DMS53 treated with DMSO at 0.1 percent for 48 hours (cell line): ENCODE measurements around the gene ATP13A4.

Experiments used
- DNase-seq: peaks from one replicate; lab custom pipeline; 2025; ENCODE audit not compliant: unreplicated experiment; lab: John Stamatoyannopoulos, UW

The ATP13A4 gene

DNA sequence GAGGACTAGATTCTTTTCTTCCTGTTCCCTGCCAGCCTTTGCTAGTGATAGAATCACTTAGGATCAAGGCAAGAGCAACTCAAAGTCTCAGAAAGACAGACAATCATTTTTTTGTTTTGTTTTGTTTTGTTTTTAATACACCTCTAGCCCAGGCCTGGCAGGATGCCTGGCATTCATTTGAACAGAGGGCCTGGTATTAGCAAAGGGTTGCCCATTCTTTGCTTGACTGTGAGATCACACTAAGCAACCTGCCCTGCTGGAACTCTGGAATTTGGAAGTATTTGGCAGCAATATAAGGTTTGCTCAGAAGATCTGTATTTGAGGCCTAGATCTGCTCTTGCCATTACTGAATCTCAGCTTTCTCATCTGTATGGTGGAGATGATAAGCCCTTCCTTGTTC is 154.4 kb downstream of the ATP13A4 start:
- DNase-seq = no peak

DNA sequence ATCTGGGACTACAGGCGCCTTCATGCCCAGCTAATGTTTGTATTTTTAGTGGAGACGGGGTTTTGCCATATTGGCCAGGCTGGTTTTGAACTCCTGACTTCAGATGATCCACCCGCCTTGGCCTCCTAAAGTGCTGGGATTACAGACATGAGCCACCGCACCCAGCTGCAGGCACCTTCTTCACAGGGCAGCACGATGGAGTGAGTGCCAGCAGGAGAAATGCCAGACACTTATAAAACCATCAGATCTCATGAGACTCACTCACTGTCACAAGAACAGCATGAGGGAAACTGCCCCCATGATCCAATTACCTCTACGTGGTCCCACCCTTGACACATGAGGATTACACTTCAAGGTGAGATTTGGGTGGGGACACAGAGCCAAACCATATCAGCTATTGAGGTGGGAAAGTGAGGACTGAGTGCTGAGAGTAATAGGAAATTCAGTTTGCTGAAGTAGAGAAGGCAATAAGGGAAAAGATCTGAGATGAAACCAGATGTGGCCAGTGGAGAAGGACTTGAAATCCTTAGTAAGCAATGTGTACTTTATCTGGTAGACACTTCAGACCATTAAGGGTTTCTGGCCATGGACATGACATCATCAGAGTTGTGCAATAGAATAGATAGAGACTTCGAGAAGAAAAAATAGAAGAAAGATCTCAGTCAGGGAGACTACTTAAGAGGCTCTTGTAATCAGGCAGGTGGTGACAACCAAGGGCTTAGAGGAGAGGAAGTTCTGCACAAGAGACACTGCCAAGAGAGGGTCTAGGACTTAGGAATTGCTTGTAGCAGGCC is 158.0 kb downstream of the ATP13A4 start:
- no peak for DNase-seq

DNA sequence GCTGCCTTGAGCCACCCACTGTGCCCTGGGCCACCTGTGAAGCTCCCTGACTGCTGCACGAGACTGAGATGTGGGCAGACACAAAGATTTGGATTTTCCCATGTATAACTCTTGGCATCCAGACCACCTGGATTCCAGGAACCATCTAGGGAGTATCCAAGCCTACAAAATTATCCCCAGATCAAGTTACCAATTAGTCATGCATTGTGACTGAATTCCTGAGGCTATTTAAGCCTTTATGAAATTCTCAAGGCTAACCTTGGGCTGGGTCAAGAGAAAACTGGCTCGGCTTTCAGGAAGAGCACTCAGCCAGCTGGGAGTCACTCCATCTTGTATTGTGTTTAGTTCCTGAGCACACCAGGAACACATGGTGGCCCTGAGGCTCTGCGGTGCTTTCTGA is 162.8 kb downstream of the ATP13A4 start:
- DNase-seq = no peak

DNA sequence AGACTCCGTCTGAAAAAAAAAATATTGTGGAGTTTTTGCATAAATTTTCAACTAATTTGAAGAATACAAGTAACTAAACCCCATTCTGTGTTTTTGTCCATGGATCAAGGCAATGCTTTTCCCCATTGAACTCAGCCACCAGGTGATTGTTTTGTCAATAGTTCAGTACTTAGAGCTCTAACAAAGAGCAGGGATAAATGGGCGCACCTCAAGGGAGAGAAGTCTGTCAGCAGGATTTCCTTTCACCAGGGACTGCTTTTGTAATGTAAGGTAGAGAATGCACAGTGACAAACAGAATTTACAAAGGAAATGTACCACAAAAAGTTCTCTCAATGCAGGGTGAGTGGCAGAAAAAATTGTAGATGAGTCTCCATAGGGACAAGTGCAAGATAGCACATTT is 165.4 kb downstream of the ATP13A4 start:
- DNase-seq = no peak

DNA sequence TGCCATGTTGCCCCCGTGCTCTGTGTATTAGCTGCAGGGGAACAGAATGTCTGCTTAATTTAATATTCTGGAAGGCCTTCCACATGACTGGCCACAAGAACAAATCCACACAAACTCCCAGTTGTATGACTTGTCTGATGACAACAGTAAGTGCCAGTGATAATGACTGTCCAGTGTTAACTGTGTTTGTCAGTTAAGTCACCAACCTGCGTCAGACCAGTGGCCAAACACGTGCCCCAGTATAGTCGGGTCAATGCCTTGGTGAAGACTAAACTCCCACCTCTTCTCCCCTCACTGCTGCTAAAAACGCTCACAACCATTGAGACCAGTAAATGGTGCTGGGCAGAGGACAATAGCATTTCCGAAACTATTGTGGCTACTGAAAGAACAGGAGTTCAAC is 166.3 kb downstream of the ATP13A4 start:
- DNase-seq = no peak

DNA sequence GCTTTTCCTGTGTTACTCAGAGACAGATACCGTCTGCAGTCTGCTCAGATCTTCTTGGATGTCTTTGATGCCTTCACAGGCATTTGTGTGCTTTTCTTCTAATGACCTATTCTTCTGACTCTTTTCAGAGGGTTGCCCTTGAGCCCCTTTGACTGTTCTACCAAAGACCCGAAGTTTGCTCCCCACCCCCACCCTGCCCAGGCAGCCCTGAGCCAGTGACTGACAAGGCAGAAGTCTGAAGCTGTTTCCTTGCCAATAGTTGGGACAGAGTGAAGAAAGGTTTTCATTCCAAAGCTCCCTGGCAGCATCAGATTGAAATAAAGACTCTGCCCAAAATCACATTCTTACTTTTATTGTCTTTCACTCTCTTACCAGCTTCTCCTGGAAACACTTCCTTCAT is 167.1 kb downstream of the ATP13A4 start:
- DNase-seq = no peak

DNA sequence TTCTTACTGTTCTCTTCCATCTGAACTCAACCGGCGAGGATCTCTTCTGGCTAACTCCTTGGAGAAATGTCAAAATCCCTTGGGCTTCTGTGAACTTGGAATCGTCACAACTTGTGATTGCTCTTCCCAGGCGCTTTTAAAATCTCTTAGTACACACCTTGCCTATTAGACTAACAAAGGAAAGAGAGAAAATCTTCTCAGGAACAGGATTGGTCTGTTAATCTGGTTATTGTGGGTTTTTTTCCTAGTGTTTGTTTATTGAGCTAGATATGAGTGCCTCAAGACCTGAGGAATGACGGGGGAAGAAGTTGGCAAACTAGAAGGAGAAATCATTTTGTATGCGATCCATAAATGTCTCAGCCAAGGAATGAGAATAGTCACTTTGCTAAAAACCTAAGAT is 176.0 kb downstream of the ATP13A4 start, which contains the start of gene ATP13A5:
ATP13A5 (minus strand) TSS at position 48 of the 400 bp plus-strand sequence; CDS start at position 20, 28 bp downstream.
- no peak for DNase-seq

DNA sequence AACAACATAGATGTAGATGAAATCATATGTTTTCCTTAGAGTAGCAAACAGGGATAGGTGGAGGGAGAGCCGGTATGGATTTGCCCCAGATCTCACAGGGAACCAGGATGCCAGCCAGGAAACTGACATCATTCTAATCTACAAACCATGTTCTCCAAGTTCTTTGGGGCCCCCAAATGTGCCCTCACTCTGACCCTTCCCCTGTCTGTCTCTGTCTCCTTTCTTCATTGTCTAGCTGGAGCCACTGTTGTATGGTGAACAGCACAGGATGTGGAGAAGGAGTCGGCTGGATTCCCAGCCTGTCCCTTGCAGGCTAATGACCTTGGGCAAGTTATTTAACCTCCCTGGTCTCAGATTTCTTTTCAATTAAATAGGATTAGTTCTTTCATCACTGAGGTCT is 177.1 kb downstream of the ATP13A4 start:
- no peak for DNase-seq

DNA sequence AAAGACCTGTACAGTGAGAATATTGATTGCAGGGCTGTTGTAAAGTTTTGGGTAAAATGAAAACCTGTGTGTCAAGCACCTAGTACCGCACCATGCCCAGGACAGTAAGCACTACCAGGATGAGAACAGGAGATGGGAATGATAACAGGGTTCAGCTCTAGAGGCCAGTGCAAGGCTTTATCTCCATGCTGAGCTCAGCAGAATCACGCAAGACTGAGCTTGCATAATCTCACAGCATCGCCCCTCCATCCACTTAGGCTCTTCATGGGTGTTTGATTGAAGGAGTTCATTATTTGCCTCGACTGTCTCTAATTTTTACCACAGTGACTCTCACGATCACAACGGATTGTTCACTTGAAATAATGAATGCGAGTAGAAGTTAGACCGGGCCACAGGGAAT is 179.1 kb downstream of the ATP13A4 start:
- no peak for DNase-seq

DNA sequence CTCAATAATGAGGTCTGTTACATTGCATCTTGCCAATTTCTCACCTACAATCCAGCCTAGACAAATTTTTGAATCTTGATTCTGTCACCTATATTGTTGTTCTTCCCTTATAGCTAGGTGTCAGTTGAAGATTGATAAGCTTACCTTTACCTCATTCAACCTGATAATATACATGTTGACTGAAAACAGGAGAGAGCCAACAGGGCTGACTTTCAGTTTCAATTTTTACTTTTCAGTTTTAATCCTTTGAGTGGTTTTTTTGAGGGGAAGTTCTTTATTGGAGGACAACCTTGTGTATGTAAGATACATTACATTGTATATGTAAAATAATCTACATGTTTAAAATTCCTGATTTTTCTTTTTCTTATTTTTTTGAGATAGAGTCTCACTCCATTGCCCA is 181.9 kb downstream of the ATP13A4 start:
- no peak for DNase-seq

DNA sequence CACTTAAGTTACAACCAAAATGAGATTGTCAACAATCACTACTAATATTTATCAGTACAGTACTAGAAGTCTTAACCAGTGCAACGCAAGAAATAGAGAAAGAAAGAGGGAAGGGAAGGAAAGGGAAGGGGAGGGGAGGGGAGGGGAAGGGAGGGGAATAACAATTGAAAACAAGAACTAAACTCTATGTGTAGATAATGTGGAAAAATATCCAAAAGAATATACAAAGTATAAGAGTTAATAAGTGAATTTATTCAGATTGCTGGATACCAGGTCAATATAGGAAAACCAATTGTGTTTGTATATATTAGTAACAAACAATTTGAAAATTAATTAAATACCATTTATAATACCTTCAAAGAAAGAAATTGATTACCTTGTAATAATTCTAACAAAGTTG is 186.8 kb downstream of the ATP13A4 start:
- DNase-seq = no peak

DNA sequence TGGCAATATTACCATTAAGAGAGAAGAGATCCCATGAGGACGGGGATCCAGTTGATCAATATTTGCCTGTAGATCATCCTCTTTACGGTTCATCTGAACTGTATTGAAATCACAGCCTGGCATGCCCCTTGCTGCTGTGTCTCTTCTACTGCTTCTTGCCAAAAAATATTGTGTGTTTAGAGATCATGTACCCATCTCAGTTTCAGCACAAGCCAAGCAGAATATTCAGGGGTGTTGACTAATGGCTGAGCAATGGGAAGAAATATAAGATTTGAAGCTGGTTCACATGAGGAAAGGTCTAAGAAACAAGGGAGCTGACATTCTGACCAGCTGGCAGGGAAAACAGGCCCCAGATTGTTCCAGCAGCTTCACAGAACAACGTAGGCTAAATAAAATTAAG is 197.4 kb downstream of the ATP13A4 start:
- no peak for DNase-seq

DNA sequence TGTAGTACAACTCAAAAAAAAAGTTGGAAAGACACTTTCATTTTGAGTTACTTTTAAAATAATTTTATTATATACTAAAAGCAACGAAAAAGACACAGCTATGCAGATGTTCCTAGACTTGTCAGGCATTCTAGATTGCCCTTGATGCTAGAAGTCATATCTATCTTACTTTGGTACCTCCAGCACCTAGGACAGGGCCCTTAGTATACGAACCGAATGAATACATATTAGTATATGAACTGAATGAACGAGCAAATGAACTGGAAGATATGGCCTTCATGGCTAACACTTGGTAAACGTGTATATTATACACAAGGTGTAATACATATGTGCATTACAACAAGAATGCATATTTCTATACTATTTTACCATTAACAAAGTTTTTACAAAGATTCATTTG is 200.3 kb downstream of the ATP13A4 start:
- DNase-seq = no peak
